Thoracic aorta (tissue), 2 donors: ENCODE measurements around the gene SMTNL1. TPM values are rescaled to one million over a fixed set of nuclear protein-coding genes. Genes with fewer than 3 reads are reported as not detected.
A peak's percentile ranks its signal among the peaks of the same experiment; 100 is the strongest.

ENCODE experiments used
- ATAC-seq: fragments of 150-250 bp; one replicate; pipeline ENCODE4 v1.8.0; 2017; ENCODE audit warnings: low read depth; ENCODE audit not compliant: insufficient number of reproducible peaks, low FRiP score
- DNase-seq: peaks from one replicate; pipeline ENCODE4 v3.0.0-alpha.2; 2020; ENCODE audit warnings: low spot score
- H3K27ac ChIP-seq, 2 donors: fragments of 200-600 bp; sonication (generic); 1 replicate in 1 of 2; 2 replicates in 1 of 2; pipeline ENCODE4 v1.5.1; 2016; ENCODE audit warnings: mild to moderate bottlenecking in 2 of 2, moderate library complexity in 2 of 2
- H3K27me3 ChIP-seq: fragments of 200-600 bp; sonication (generic); replicated peaks from 2 replicates; pipeline ENCODE4 v1.6.0; 2016; ENCODE audit warnings: mild to moderate bottlenecking; ENCODE audit not compliant: insufficient read depth
- H3K36me3 ChIP-seq: fragments of 200-600 bp; sonication (generic); one replicate; pipeline ENCODE4 v1.5.1; 2016
- H3K4me1 ChIP-seq, 2 donors: fragments of 200-600 bp; sonication (generic); 1 replicate in 1 of 2; 2 replicates in 1 of 2; pipeline versions ENCODE4 v1.5.1 to v1.6.0; 2016; ENCODE audit warnings: low read depth in 2 of 2, mild to moderate bottlenecking in 1 of 2; ENCODE audit not compliant: control insufficient read depth in 1 of 2
- H3K4me3 ChIP-seq: fragments of 200-600 bp; sonication (generic); 2 replicates; pipeline ENCODE4 v1.5.1; 2016; ENCODE audit warnings: mild to moderate bottlenecking
- H3K9me3 ChIP-seq: fragments of 200-600 bp; sonication (generic); 2 replicates; pipeline ENCODE4 v1.5.1; 2016
- total RNA-seq, 2 donors: library from RNA; depleted of rRNA; stranded (reverse); fragments of >200 nt; gene quantifications; one replicate each; pipeline versions ENCODE4 v1.1.0 to v1.2.3, GENCODE V29; 2016
- TF ChIP-seq, protein P1 (sequence below): fragments of 200-600 bp; sonication (generic); IDR thresholded peaks from one replicate; pipeline ENCODE4 v1.5.1; 2019; ENCODE audit warnings: antibody characterized with exemption

The SMTNL1 gene
- total RNA-seq, 2 donors from 2014 or later, result not detected

DNA sequence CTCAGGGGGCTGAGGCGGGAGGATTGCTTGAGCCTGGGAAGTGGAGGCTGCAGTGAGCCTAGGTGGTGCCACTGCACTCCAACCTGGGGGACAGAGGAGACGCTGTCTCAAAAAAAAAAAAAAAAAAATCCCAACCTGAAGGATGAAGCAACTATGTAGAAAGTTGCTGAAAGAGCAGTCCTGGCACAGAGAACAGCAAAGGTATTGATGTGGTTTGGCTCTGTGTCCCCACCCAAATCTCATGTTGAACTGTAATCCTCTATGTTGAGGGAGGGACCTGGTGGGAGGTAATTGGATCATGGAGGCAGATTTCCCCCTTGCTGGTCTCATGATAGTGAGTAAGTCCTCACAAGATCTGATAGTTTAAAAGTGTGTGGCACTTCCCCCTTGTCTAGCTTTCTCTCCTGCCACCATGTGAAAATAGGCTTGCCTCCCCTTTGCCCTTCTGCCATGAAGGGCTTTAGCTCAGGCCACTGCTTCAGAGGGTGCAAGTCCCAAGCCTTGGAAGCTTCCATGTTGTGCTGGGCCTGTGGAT lies 49.4 kb downstream of the SMTNL1 start:
- Histone ChIP-seq H3K4me1 (no peaks in the 10 kb centered on the region), H3K27me3 (no peaks in the 10 kb centered on the region), H3K4me3 (no peak overlapping the region), H3K36me3 (no peaks in the 10 kb centered on the region), H3K27ac (no peak overlapping the region), H3K9me3 (no peaks in the 10 kb centered on the region)
- ATAC-seq (no peak), DNase-seq (no peak)
- TF ChIP-seq, protein P1, sequence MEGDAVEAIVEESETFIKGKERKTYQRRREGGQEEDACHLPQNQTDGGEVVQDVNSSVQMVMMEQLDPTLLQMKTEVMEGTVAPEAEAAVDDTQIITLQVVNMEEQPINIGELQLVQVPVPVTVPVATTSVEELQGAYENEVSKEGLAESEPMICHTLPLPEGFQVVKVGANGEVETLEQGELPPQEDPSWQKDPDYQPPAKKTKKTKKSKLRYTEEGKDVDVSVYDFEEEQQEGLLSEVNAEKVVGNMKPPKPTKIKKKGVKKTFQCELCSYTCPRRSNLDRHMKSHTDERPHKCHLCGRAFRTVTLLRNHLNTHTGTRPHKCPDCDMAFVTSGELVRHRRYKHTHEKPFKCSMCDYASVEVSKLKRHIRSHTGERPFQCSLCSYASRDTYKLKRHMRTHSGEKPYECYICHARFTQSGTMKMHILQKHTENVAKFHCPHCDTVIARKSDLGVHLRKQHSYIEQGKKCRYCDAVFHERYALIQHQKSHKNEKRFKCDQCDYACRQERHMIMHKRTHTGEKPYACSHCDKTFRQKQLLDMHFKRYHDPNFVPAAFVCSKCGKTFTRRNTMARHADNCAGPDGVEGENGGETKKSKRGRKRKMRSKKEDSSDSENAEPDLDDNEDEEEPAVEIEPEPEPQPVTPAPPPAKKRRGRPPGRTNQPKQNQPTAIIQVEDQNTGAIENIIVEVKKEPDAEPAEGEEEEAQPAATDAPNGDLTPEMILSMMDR, result no peak

DNA sequence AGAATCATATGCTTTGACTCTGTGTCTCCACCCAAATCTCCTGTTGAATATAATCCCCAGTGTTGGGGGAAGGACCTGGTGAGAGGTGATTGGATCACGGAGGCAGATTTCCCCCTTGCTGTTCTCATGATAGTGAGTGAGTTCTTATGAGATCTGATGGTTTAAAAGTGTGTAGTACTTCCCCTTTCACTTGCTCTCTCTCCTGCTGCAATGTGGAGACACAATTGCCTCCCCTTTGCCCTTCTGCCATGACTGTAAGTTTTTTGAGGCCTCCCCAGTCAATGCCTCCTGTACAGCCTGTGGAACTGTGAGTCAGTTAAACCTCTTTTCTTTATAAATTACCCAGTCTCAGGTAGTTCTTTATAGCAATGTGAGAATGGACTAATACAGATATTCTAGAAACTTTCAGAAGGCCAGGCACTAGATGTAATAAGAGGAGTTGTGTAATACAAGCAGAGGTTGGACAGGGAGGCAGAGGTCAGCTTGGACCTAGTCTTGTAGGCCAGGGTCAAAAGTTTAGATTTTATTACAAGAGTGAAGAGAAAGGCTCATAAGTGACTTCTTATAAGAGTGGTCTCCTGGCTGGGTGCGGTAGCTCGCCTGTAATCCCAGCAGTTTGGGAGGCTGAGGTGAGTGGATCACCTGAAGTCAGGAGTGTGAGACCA lies 50.8 kb downstream of the SMTNL1 start:
- DNase-seq, result no peak
- no peaks in the 10 kb centered on the region for H3K9me3 ChIP-seq
- TF ChIP-seq, protein P1, result no peak
- no peaks in the 10 kb centered on the region for H3K4me1 ChIP-seq
- H3K36me3 ChIP-seq, result no peaks in the 10 kb centered on the region
- H3K4me3 ChIP-seq, result no peak overlapping the region
- no peak for ATAC-seq
- no peaks in the 10 kb centered on the region for H3K27me3 ChIP-seq
- H3K27ac ChIP-seq, result no peak overlapping the region

DNA sequence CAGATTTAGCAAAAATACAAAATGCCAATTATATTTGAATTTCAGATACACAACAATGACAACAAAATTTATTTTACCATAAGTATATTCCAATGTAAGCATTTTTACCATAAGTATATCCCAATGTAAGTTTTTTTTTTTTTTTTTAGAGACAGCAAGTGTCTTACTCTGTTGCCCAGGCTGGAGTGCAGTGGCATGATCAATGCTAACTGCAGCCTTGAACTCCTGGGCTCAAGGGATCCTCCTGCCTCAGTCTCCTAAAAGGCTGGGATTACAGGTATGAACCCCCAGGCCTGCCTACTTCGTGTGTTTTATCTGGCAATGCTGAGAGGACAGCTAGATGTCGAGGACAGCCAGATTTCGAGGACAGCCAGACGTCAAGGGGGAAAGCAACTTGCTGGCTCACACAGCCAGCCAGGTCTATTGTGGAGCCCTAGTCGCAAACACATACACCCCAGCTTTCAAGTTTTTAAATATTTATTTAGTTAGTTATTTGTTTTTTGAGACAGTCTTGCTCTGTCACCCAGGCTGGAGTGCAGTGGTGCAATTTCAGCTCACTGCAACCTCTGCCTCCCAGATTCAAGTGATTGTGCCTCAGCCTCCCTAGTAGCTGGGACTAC lies 59.0 kb downstream of the SMTNL1 start:
- Histone ChIP-seq H3K9me3 (no peaks in the 10 kb centered on the region), H3K36me3 (peaks cover 3% of the 10 kb centered on the region), H3K4me1 (peaks cover 4 to 20% of the 10 kb centered on the region in 2 donors), H3K27ac (peak overlapping the region; percentile 98 to 99), H3K27me3 (no peaks in the 10 kb centered on the region), H3K4me3 (no peak overlapping the region)
- ATAC-seq (no peak), DNase-seq (no peak)
- TF ChIP-seq, protein P1, result no peak

DNA sequence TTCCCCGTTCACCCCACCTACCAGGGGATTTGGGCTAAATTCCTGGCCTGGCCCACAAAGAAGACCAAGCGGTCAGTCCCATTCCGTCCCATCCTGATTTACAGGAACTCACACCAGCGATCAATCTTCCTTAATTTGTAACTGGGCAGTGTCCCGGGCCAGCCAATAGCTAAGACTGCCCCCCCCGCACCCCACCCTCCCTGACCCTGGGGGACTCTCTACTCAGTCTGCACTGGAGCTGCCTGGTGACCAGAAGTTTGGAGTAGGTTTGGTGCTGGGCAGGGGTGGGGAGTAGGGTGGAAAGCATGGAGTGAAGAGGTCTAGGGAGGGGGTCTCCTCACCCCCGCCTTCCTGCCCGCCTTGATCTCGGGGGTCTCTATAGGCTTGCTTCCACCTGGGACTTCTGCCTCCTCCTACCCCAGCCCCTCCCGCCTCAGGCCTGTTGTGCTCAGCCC lies 60.1 kb downstream of the SMTNL1 start, which contains the start of gene SERPING1:
Gene SERPING1, plus strand, starts transcription at position 225 of the 455 bp plus-strand sequence. CDS start 586 bp downstream, outside the sequence.
- Histone ChIP-seq H3K27ac (peak within 1 kb of the TSS; percentile 98 to 99), H3K4me3 (peak within 1 kb of the TSS; percentile 88), H3K36me3 (peaks cover 9% of the 10 kb centered on the region), H3K4me1 (peaks cover 4 to 20% of the 10 kb centered on the region in 2 donors), H3K9me3 (no peaks in the 10 kb centered on the region), H3K27me3 (no peaks in the 10 kb centered on the region)
- TF ChIP-seq, protein P1, result no peak
- ATAC-seq (peak; percentile 59), DNase-seq (peak; percentile 58)
